ENCODE data around the gene NNAT.
A peak's percentile ranks its signal among the peaks of the same experiment; 100 is the strongest.

The NNAT gene

GRCh38 chr20:37519508-37520418, 1.3 kb upstream of the NNAT start:
- TF ChIP-seq CTCF (IDR thresholded peaks at IDR 0.05): no peak
- Histone ChIP-seq H3K27ac (peak overlapping the region in 1 of 2 donors; percentile 46), H3K4me3 (no peak overlapping the region)
- DNase-seq (ENCODE audit: low spot score): peak; percentile 43

GRCh38 chr20:37520419-37520955, 563 bp upstream of the NNAT start:
- Histone ChIP-seq H3K27ac (no peak overlapping the region), H3K4me3 (no peak overlapping the region)
- DNase-seq (ENCODE audit: low spot score): peak; percentile 33
- no peak for TF ChIP-seq CTCF (IDR thresholded peaks at IDR 0.05)

GRCh38 chr20:37522260-37523011, 1.4 kb downstream of the NNAT start:
- no peak overlapping the region for H3K27ac ChIP-seq
- no peak overlapping the region for H3K4me3 ChIP-seq
- peak; percentile 57 for DNase-seq (ENCODE audit: low spot score)
- TF ChIP-seq CTCF (IDR thresholded peaks at IDR 0.05): no peak

- DNase-seq (ENCODE audit: low spot score): peak; percentile 26
- TF ChIP-seq CTCF (IDR thresholded peaks at IDR 0.05): no peak
- H3K4me3 ChIP-seq: no peak overlapping the region
- no peak overlapping the region for H3K27ac ChIP-seq
Observed at GRCh38 chr20:37523012-37523391, 2.0 kb downstream of the NNAT start.

- H3K27ac ChIP-seq: no peak overlapping the region
Observed at GRCh38 chr20:37523911-37524700, 3.1 kb downstream of the NNAT start.

More at GRCh38 chr20:37523911-37524700, 3.1 kb downstream of the NNAT start:
- peak; percentile 55 for DNase-seq (ENCODE audit: low spot score)
- TF ChIP-seq CTCF (IDR thresholded peaks at IDR 0.05): no peak
- no peak overlapping the region for H3K4me3 ChIP-seq

All from coronary artery (tissue), 2 donors.